Hepatocyte (in vitro differentiated cells): ENCODE data around the gene INPP5B.
"Not testable (repeated sequence)": the region's sequence is repeated elsewhere in the genome, so short reads cannot be mapped to it uniquely, and the experiment has no call there.

Source experiments
- CTCF ChIP-seq: fragments of 200-600 bp; sonication (generic); IDR thresholded peaks from 2 replicates; pipeline ENCODE4 v1.5.1; 2016; ENCODE audit warnings: antibody characterized with exemption, mild to moderate bottlenecking; ENCODE audit not compliant: poor library complexity
- EZH2 ChIP-seq: fragments of 200-600 bp; sonication (generic); IDR thresholded peaks from 2 replicates; pipeline ENCODE4 v1.6.1; 2016; ENCODE audit warnings: antibody characterized with exemption, mild to moderate bottlenecking, borderline replicate concordance

- TF ChIP-seq CTCF: peak; percentile 64
- not testable (repeated sequence) for TF ChIP-seq EZH2
These were observed 28.2 kb upstream of the INPP5B start for GRCh38 chr1:37975083-37975482.
